Cerebellar cortex (tissue), 1 donor: Measurements from ENCODE around the gene ZCCHC18.

Experiments used
- DNase-seq: peaks from one replicate; pipeline ENCODE4 v3.0.0-alpha.2; 2015; ENCODE audit warnings: low spot score

The ZCCHC18 gene

DNA sequence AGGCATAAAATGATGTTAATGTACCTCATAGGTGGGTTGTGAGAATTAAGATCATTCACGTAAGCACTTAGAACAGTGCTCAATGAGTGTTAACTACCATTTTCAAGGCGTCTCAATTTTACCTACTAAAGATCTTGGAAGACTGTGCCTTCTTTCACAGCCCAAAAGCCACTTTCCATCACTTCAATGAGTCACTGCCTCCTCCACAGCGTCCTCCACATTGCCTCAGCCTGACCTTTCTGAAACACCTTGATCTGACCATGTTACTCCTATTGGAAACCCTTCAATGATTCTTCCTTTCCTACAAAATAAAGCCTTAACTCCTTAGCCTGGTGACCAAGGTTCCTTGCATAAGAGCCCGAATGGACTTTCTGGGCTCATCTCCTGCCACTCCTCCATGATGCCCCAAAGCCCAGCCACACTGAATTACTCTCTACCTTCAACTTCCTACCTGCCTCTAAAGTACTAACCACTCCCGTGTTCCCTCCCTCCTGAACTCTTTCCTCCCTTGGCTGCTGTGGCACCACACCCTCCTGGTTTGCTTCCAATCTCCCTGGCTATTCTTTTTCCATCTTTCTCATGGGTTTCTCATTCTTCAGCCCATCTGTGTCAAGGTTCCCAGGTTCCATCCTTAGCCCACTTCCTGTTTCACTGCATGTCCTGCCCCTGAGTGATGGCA lies 22.4 kb downstream of the ZCCHC18 start:
- no peak for DNase-seq

DNA sequence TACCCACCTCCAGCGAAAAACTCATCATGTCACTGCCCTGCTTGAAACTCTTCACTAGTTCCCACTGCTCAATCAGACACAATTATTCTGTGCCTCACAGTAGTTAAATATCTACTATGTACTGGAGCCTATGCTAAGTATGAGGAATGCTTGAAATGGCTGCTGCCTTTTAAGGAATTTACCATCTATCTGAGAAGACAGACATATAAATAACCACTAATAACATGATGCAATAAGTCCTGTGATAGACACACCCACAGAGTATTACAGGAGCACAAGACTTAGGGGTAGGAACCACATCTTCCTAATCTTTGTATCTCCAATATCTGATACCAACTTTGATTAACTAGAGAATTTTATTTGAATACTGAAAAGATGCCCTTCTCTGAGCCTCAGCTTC lies 23.4 kb downstream of the ZCCHC18 start:
- DNase-seq = no peak

DNA sequence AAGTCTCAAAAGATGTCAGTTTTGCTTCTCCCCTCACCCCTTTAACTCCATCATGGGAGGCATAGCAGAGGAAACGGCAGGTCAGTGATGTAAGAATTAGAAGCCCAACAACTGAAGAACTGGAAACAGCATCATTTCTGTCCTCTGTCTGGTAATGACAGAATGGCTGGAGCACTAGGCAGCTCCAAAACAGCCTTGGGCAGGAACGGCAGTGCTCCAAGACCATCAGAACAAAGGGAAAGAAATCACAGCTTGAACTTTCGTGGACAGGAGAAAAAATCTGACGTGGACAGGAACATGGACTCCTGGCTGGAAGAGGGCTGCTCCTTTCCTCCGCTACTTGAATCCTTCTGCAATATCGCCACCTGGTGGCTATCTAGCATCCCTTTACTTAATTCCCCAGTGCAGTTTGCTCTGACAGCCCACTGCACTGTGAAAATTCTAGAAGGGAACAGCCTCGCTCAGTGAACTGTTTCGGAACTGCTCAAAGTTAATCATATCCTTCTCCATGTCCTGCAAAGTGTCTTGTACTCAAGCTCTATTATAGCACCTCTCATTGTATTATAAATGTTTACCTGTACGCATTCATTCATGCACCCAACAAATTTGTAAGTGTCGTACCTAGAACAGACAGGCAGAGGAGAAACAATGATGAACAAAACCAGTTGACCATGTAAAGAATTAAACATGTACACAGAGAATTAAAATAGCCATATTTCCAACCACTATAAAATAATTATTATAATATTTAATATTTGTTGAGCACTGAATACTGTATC lies 24.1 kb downstream of the ZCCHC18 start:
- peak; percentile 91 for DNase-seq

DNA sequence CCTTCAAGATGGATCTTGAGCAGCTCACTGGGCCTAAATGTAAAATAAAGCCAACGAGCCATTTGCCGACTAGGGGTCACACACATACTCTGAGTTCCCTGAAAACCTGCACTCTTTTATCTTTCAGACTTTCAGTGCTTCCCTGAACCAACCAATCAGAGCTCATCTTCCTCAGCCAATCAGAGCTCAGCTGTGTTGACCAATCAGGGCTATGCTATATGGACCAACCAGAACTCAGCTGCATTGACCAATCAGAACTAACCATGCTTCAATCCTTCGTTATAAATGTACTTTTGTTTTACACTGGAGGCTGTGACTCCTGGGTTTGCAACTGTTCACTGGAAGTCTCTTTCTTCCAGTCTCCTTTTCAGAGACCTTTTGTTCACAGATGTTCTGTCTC lies 25.2 kb downstream of the ZCCHC18 start:
- DNase-seq = peak; percentile 8

DNA sequence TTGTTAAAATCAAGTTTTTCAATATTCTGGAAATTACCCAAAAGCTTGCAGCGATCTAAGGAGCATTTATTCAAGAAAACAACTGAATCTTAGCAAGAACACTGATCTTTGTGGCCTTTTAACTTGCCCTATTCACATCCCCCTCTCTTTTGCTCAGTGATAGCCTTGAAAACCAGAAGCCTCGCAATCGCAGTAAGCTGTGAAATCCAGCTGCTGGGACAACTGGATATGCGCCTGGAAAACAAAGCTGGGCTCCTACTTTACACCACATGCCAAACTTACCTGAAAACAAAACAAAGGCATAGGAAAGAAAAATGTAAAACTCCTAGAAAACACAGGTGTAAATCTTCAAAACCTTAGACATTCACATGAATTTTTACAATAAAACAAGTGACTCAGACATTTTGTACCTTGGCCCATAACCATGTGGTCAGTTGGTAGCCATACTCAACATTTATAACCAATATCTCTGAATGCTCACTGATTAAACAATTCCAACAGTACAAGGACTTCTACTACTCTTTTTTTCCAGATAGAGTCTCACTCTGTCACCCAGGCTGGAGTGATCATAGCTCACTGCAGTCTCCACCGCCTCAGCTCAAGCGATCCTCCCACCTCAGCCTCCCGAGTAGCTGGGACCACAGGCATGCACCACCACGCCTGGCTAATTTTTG lies 28.9 kb downstream of the ZCCHC18 start:
- no peak for DNase-seq

DNA sequence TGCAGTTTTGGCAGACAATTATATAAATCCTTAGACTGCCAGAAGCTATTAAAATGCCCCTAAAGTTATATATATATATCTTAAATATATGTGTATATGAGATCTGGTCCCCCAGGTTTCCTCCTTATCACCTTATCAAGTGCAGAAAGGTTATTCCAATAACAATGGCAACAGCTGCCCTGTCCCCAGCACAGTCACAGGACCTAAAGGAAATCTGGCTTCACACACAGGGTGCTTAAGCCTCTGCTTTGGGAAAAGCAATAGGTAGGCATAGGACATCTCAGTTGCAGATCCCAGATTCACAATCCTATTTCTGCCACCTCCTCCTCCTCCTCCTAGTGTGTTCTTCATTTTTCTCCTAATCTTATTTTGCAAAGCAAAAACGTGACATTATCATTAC lies 38.7 kb downstream of the ZCCHC18 start:
- no peak for DNase-seq

DNA sequence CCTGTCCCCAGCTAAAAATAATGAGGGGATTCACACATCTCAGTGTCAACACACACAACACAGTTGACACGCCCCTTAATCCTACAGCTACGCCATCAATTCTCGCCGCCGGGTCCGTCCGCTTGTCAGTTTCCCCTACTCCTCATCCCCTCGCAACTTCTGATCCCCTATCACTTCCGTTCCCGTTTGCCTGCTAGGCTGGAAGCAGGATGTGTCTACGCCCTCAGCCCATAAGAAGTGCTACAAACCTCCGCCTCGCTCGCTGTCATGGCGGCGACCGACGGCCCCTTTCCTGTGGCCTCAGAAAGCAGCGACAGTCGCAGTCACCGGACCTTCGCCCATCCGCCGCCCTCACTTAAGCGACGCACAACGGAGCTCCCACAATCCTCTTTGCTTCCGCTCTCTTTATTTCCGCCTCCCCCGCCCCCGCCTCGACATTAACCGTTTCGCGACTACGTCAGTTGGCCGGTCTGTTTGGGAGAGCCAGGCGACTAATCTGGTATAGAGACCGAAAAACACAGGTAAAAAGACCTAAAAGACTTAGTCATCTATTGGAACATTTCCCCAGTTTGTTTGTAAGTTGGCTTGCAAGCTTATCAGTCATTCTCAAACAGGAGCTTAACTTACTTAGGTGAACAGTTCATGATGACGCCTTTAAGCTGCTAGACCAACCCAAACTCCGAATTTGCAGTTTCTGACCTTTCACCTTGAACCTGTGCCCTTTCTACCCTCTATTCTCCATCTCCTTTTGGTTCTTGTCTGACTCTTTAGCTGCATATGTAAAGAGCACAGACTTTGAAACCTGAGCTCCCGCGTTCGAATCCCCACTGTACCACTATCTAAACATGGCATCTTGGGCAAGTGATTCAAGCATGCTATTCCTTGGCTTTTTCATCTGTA lies 44.6 kb downstream of the ZCCHC18 start, which contains the start of gene SLC25A53:
Gene SLC25A53 (minus strand): TSS at position 380 of the 900 bp plus-strand sequence. CDS start 51,752 bp downstream, outside the sequence.
- DNase-seq = peak; percentile 82
